AG09319 (cell line): Measurements from ENCODE around the gene UBAC2.

ENCODE experiments used
- DNase-seq: peaks from one replicate; pipeline ENCODE4 v3.0.0-alpha.2; 2010; ENCODE audit warnings: low read depth; ENCODE audit errors: extremely low read depth
- TF ChIP-seq, protein P1 (sequence below): IDR thresholded peaks from 2 replicates; pipeline ENCODE4 v1.5.1; 2011; ENCODE audit warnings: low read depth, mild to moderate bottlenecking, inconsistent platforms, low read length, moderate library complexity

UBAC2 gene

DNA sequence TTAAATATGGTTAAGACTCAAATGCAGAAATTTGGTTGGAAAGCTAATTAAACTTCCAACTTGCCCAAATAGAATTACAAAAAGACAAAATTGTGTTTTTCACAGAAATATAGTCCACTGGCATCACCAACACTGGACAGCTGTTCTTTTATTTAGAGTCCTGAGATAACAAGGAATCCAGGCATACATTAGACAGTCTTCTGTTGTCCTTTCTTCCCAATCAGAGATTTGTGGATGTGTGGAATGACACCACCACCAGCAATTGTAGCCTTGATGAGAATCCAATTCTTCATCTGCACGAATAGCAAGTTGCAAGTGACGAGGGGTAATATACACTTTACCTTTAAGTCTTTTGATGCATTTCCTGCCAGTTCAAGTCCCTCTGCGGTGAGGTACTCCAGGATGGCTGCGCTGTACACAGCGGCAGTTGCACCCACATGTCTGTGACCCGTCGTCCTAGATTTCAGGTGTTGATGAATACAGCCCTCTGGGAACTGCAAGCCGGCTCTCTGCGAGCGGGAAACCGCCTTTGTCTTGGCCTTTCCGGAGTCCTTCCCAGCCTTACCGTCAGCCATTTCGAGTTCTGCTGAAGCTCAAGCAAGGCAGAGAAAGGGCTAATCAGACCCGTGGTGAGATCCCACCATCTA, 14.7 kb downstream of the UBAC2 start:
- no peak for DNase-seq
- TF ChIP-seq, protein P1, sequence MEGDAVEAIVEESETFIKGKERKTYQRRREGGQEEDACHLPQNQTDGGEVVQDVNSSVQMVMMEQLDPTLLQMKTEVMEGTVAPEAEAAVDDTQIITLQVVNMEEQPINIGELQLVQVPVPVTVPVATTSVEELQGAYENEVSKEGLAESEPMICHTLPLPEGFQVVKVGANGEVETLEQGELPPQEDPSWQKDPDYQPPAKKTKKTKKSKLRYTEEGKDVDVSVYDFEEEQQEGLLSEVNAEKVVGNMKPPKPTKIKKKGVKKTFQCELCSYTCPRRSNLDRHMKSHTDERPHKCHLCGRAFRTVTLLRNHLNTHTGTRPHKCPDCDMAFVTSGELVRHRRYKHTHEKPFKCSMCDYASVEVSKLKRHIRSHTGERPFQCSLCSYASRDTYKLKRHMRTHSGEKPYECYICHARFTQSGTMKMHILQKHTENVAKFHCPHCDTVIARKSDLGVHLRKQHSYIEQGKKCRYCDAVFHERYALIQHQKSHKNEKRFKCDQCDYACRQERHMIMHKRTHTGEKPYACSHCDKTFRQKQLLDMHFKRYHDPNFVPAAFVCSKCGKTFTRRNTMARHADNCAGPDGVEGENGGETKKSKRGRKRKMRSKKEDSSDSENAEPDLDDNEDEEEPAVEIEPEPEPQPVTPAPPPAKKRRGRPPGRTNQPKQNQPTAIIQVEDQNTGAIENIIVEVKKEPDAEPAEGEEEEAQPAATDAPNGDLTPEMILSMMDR: no peak

DNA sequence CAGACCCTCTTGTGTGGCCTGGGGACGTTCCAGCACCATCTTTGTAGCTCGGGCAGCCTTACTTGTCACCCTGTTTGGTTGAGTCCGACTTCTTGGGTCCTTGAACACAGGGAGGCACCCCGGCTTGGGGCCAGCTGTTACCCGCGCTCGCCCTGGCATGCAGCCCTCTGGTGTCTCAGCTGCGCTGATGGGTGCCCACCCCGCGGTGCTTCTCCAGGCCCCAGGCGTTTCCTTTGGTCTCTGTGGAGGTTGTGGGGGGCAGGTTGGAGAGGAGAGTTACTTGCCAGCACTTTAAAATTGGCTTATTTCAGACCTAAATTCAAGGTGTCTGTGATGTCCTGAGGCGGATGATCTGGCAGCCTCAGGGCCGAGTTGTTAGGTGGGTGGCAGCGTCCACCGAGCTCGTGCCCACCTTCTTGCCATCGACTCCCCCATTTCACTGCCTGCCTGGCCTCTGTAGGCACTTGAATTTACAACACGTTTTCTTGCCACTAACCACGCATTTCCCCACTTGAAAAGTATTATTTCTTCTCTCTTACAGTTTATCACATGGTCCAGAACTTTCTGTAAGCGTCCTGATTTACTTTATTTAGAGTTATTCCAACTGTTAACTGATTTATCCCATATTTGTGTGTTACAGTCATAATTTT, 16.9 kb downstream of the UBAC2 start:
- DNase-seq: no peak
- TF ChIP-seq, protein P1: no peak

DNA sequence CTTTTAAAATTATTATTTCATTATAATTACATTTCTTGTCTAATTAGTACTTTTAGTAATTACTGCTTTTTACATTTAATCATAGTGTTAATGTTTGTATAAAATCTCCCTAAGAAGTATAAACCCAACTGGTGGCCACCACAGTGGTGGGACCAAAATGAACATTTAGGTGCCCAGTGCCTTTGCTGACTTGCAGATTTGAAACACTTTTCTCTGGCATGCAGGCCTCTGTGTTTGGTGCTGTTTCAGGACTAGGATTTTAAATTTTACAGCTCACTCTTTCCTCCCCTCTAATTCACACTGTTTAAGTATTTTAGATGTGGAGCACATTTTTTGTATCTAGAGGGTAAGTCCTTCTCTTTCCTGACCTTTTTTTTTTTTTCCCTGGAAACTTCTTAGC, 17.5 kb downstream of the UBAC2 start:
- TF ChIP-seq, protein P1: no peak
- DNase-seq: no peak

DNA sequence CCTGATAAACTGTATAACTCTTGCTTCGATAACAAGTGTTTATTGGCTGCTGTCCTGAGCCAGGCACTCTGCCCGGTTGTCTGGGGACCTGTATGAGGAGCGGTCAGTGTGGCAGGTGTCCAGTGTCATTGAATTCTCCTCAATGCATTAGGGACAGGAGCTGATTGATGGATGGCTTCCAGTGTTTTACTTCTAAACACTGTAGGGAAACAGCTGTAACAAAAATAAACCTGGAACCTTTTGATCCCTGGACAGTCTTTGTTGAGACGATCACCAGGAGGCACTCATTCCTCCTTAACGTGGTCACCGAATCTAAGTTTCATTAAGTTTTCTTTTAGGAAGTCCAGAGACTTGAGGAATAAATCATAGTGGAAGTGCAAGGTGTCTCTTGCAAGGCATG, 17.9 kb downstream of the UBAC2 start:
- no peak for DNase-seq
- TF ChIP-seq, protein P1: no peak

DNA sequence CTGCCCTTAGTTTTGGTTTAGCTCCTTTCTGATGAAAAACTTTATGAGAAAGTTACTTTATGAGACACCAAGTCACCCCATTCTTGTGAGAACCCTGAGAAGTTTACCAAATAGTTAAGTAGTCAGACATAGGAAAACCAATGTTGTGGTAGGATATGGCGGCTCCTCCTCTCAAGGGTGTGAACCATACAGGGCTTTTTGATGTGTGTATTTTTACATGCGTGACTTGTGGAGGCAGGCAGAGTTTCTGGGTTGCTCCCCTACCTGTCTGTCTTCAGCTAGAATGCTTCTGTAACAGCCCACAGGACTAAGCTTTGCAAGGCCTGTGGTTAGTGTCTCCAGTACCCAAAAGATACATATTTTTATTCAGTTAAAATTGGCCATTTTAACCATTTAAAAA, 18.3 kb downstream of the UBAC2 start:
- TF ChIP-seq, protein P1: no peak
- DNase-seq: no peak

DNA sequence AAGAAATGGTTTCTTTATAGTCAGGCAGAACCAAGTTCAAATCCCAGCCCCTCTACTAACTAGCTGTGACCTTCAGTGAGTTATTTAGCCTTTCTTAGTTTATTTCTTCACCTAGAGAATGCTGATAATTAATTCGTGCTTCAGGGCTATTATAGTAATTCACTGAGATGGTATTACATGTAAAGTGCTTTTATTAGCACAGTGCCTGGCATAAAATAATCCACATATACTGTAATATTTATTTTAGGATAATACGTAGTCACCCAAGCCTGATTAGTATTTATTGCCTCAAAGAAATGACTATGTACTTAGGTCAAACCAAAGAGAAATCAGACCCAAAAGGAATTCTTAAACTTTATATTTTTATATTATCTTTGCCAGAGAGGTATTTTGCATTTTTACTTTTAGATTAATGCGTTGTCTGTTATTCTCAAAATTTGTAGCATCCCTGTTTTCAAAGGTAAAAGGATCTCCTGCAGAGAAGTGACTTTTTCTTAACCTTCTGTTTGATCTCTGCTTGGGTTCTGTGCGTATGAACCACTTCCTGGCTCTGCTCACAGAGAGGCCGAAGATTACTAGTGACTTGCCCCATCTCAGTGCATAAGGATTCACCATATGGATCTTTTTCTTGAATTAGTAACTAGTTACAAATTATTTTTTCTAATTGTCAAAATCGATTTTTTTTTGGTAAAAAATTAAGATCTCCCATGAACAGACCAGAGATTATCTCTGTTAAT, 19.7 kb downstream of the UBAC2 start:
- DNase-seq: no peak
- TF ChIP-seq, protein P1: no peak
